Measurements from ENCODE around the gene SLC9A3.

DNA sequence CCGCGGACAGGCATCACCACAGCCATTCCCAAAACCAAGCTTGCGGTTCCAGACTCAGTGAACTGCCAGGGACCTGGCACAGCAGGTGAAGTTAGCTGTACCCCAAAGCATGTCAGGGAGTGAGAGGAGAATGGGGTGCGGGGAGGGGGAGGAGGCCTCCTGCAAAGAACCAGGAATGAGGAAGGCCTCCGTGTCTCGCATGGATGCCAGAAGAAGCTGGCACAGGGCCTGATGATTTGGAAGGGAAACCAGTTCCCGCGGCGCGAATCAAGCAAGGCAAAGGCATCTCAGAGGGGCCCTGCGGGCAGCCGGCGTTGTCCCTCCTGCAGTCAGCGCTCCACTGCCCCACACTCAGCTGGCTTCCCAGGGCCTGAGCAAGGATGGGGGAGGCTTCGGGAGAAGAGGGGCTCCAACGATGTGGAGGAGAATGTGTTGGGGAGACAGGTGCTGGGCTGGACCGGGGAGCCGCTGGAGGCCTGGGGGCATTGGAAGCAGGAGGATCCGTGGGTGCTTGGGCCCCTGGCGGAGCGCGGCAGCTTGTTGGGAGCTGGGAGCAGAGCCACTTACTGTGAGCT lies 14.6 kb downstream of the SLC9A3 start:
- TF ChIP-seq, protein P1, sequence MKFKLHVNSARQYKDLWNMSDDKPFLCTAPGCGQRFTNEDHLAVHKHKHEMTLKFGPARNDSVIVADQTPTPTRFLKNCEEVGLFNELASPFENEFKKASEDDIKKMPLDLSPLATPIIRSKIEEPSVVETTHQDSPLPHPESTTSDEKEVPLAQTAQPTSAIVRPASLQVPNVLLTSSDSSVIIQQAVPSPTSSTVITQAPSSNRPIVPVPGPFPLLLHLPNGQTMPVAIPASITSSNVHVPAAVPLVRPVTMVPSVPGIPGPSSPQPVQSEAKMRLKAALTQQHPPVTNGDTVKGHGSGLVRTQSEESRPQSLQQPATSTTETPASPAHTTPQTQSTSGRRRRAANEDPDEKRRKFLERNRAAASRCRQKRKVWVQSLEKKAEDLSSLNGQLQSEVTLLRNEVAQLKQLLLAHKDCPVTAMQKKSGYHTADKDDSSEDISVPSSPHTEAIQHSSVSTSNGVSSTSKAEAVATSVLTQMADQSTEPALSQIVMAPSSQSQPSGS (tag by site-specific recombination; IDR thresholded peaks at IDR 0.05; ENCODE audit: low read depth) = no peak
- TF ChIP-seq ZNF311 (tag by site-specific recombination; IDR thresholded peaks at IDR 0.05; ENCODE audit: borderline replicate concordance) (no peak), ZNF561 (tag by site-specific recombination; IDR thresholded peaks at IDR 0.05; ENCODE audit: borderline replicate concordance) (no peak), ZNF707 (tag by site-specific recombination; IDR thresholded peaks at IDR 0.05) (no peak), ZNF239 (tag by site-specific recombination; IDR thresholded peaks at IDR 0.05) (no peak), ZNF768 (tag by site-specific recombination; IDR thresholded peaks at IDR 0.05) (no peak), PBX3 (CRISPR knock-in tag; IDR thresholded peaks at IDR 0.05) (no peak), ZNF10 (tag by site-specific recombination; IDR thresholded peaks at IDR 0.05) (no peak), ZFP69B (tag by site-specific recombination; IDR thresholded peaks at IDR 0.05) (no peak), SP2 (tag by site-specific recombination; IDR thresholded peaks at IDR 0.05) (no peak), BCL11A (tag by site-specific recombination; IDR thresholded peaks at IDR 0.05; ENCODE audit: low read depth) (no peak)
- TF ChIP-seq, protein P2, sequence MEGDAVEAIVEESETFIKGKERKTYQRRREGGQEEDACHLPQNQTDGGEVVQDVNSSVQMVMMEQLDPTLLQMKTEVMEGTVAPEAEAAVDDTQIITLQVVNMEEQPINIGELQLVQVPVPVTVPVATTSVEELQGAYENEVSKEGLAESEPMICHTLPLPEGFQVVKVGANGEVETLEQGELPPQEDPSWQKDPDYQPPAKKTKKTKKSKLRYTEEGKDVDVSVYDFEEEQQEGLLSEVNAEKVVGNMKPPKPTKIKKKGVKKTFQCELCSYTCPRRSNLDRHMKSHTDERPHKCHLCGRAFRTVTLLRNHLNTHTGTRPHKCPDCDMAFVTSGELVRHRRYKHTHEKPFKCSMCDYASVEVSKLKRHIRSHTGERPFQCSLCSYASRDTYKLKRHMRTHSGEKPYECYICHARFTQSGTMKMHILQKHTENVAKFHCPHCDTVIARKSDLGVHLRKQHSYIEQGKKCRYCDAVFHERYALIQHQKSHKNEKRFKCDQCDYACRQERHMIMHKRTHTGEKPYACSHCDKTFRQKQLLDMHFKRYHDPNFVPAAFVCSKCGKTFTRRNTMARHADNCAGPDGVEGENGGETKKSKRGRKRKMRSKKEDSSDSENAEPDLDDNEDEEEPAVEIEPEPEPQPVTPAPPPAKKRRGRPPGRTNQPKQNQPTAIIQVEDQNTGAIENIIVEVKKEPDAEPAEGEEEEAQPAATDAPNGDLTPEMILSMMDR (tag by site-specific recombination; IDR thresholded peaks at IDR 0.05) = no peak
